DMS153 (cell line): ENCODE data around the gene SPAST.
"Not testable (repeated sequence)": the region's sequence is repeated elsewhere in the genome, so short reads cannot be mapped to it uniquely, and the experiment has no call there.

Experiments used
- DNase-seq: peaks from one replicate; lab custom pipeline; 2025; lab: John Stamatoyannopoulos, UW

The SPAST gene

GRCh38 chr2:32063310-32064020, at the start of gene SPAST:
SPAST (plus strand) TSS chr2:32063556; CDS start chr2:32063832, 276 bp downstream.
- peak; percentile 98 for DNase-seq

GRCh38 chr2:32018789-32019482, 44.4 kb upstream of the SPAST start:
- not testable (repeated sequence) for DNase-seq

- not testable (repeated sequence) for DNase-seq
These were observed 29.0 kb upstream of the SPAST start for GRCh38 chr2:32034198-32034887.

- DNase-seq, result peak; percentile 83
These were observed 23.7 kb upstream of the SPAST start, which contains the start of gene DPY30 for GRCh38 chr2:32039447-32040219. DPY30 (minus strand) TSS chr2:32039805; CDS start chr2:32039456, 349 bp downstream.

- no peak for DNase-seq
These were observed 19.8 kb upstream of the SPAST start for GRCh38 chr2:32043561-32043960.

- no peak for DNase-seq
These were observed 11.4 kb upstream of the SPAST start for GRCh38 chr2:32051836-32052439.

- DNase-seq, result not testable (repeated sequence)
These were observed 8.8 kb upstream of the SPAST start for GRCh38 chr2:32054583-32054982.

- no peak for DNase-seq
These were observed 5.2 kb upstream of the SPAST start for GRCh38 chr2:32058130-32058529.

GRCh38 chr2:32060266-32060665, 3.1 kb upstream of the SPAST start:
- DNase-seq, result no peak

GRCh38 chr2:32061430-32061829, 1.9 kb upstream of the SPAST start:
- no peak for DNase-seq

GRCh38 chr2:32061973-32062861, 1.1 kb upstream of the SPAST start:
- DNase-seq, result peak; percentile 81

GRCh38 chr2:32064021-32064601, 755 bp downstream of the SPAST start:
- no peak for DNase-seq

- no peak for DNase-seq
These were observed 1.4 kb downstream of the SPAST start for GRCh38 chr2:32064713-32065112.

- no peak for DNase-seq
These were observed 4.2 kb downstream of the SPAST start for GRCh38 chr2:32067549-32067948.

GRCh38 chr2:32074134-32074506, 10.8 kb downstream of the SPAST start:
- no peak for DNase-seq

GRCh38 chr2:32095671-32096070, 32.3 kb downstream of the SPAST start:
- no peak for DNase-seq

GRCh38 chr2:32108111-32108510, 44.8 kb downstream of the SPAST start:
- no peak for DNase-seq

- DNase-seq, result no peak
These were observed 54.7 kb downstream of the SPAST start for GRCh38 chr2:32118055-32118454.

- DNase-seq, result no peak
These were observed 55.8 kb downstream of the SPAST start for GRCh38 chr2:32119161-32119560.

- DNase-seq, result no peak
These were observed 61.3 kb downstream of the SPAST start for GRCh38 chr2:32124660-32125059.
